Breast epithelium (tissue), 4 donors: ENCODE measurements around the gene CHKB. TPM values are rescaled to one million over a fixed set of nuclear protein-coding genes. Genes with fewer than 3 reads are reported as not detected.

Source experiments
- DNase-seq, 2 donors: peaks; one replicate each; pipeline ENCODE4 v3.0.0-alpha.2; 2019; ENCODE audit warnings: low spot score in 2 of 2
- H3K27ac ChIP-seq, 2 donors: fragments of 200-600 bp; sonication (generic) in 1 of 2; one replicate each; pipeline ENCODE4 v1.5.1; 2016 to 2019; ENCODE audit warnings: mild to moderate bottlenecking in 1 of 2
- H3K27me3 ChIP-seq, 2 donors: fragments of 200-600 bp; sonication (generic) in 1 of 2; one replicate each; pipeline versions ENCODE4 v1.5.1 to v1.6.0; 2017 to 2019; ENCODE audit warnings: control low read depth in 1 of 2, mild to moderate bottlenecking in 1 of 2
- H3K36me3 ChIP-seq: fragments of 200-600 bp; one replicate; pipeline ENCODE4 v1.5.1; 2019
- H3K4me1 ChIP-seq, 2 donors: fragments of 200-600 bp; sonication (generic); one replicate each; pipeline ENCODE4 v1.5.1; 2016 to 2019; ENCODE audit warnings: control low read depth in 1 of 2
- H3K4me3 ChIP-seq, 3 donors: fragments of 200-600 bp; sonication (generic); 1 replicate in 2 of 3; 2 replicates in 1 of 3; pipeline ENCODE4 v1.5.1; 2016 to 2019; ENCODE audit warnings: mild to moderate bottlenecking in 3 of 3, moderate library complexity in 2 of 3
- H3K9me3 ChIP-seq, 2 donors: fragments of 200-600 bp; sonication (generic) in 1 of 2; one replicate each; pipeline ENCODE4 v1.5.1; 2016 to 2019; ENCODE audit warnings: control low read depth in 1 of 2
- POLR2A ChIP-seq: fragments of 450-650 bp; IDR thresholded peaks from one replicate; pipeline ENCODE4 v1.6.1; 2016; ENCODE audit warnings: antibody characterized with exemption, mild to moderate bottlenecking, moderate library complexity
- POLR2AphosphoS5 ChIP-seq, 3 donors: sonication (generic); formaldehyde crosslinking; IDR thresholded peaks; one replicate each; pipeline ENCODE4 v1.6.1; 2017; ENCODE audit warnings: antibody characterized with exemption in 3 of 3
- intact Hi-C: fragments of 100-400 bp; cut with DNase I; formaldehyde crosslinking; loops from one replicate; pipeline ENCODE4 v1.15.1; 2023; ENCODE audit warnings: low total_unique reads
- total RNA-seq, 3 donors: library from RNA; depleted of rRNA; stranded (reverse); fragments of >200 nt; gene quantifications; one replicate each; pipeline ENCODE4 v1.1.0, GENCODE V29; 2016
- TF ChIP-seq, protein P1 (sequence below), 3 donors: fragments of 450-650 bp; IDR thresholded peaks; one replicate each; pipeline ENCODE4 v1.5.1; 2016 to 2017; ENCODE audit warnings: antibody characterized with exemption in 3 of 3, mild to moderate bottlenecking in 3 of 3, moderate library complexity in 3 of 3

Gene CHKB
- total RNA-seq, 3 donors from 2014 or later = 53.9 to 77.6 (median 71.4) TPM

DNA sequence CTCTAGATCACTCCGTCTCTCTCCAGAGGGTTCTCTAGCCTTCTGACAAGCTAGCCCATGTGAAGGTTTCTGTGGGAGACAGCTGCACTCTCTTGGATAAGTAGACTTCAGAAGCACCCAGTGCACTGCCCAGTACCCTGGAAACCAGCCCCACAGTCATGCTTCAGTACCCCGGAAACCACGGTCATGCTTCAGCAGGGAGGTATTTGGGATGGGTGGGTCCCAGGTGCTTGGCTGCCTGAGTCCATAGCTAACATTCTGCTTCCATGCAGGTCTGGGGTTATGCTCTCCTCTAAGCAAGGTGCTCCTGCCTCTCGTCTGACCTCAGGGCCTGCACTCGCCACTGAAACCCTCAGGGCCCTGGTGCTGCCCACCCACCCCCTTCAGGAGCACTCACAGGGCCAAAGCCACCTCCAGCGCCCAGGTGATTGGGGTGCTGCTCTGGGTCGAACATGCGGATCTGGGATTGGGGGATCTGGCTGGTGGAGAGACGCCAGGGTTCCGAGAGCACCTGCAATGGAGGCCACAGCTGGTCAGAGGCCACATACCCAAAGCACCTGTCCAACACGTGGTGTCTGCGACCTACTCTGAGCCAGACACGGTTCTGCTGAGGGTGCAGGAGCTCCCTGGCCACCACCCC is 12.6 kb downstream of the CHKB start:
- Histone ChIP-seq H3K36me3 (peaks cover 11% of the 10 kb centered on the region), H3K4me3 (no peak overlapping the region), H3K9me3 (no peaks in the 10 kb centered on the region), H3K27ac (peak overlapping the region in 1 of 2 donors; percentile 58), H3K4me1 (no peaks in the 10 kb centered on the region), H3K27me3 (no peaks in the 10 kb centered on the region)
- no peak for DNase-seq
- intact Hi-C loops = no loop called here
- TF ChIP-seq, protein P1, sequence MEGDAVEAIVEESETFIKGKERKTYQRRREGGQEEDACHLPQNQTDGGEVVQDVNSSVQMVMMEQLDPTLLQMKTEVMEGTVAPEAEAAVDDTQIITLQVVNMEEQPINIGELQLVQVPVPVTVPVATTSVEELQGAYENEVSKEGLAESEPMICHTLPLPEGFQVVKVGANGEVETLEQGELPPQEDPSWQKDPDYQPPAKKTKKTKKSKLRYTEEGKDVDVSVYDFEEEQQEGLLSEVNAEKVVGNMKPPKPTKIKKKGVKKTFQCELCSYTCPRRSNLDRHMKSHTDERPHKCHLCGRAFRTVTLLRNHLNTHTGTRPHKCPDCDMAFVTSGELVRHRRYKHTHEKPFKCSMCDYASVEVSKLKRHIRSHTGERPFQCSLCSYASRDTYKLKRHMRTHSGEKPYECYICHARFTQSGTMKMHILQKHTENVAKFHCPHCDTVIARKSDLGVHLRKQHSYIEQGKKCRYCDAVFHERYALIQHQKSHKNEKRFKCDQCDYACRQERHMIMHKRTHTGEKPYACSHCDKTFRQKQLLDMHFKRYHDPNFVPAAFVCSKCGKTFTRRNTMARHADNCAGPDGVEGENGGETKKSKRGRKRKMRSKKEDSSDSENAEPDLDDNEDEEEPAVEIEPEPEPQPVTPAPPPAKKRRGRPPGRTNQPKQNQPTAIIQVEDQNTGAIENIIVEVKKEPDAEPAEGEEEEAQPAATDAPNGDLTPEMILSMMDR (IDR thresholded peaks at IDR 0.05) = no peak
- TF ChIP-seq POLR2AphosphoS5 (IDR thresholded peaks at IDR 0.05) (no peak), POLR2A (no peak)

DNA sequence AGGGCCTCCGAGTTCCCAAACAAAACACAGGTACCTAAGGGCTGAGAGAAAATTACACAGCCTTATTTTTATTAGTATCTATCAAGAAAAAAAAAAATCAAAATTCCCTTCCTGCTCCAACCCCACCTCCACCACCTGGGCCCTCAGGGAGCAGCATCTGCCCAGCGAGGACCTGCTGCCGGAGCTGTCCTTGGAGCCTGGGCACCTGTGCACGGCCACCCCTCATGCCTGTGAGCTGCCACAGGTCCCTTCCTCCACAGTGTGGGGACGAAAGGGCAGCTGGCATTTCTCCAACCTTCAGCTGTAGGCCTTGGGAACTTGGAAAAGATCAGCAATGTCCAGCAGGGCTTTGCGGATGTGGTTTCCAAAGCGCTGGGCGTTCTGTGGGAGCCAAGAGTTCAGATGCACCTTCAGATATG is 13.6 kb downstream of the CHKB start:
- Histone ChIP-seq H3K36me3 (peaks cover 11% of the 10 kb centered on the region), H3K9me3 (no peaks in the 10 kb centered on the region), H3K4me3 (no peak overlapping the region), H3K27ac (peak overlapping the region; percentile 45 to 58), H3K4me1 (no peaks in the 10 kb centered on the region), H3K27me3 (no peaks in the 10 kb centered on the region)
- intact Hi-C loops = no loop called here
- TF ChIP-seq POLR2A (no peak), POLR2AphosphoS5 (IDR thresholded peaks at IDR 0.05) (no peak)
- TF ChIP-seq, protein P1 (IDR thresholded peaks at IDR 0.05) = no peak
- DNase-seq = no peak

- no peaks in the 10 kb centered on the region for H3K9me3 ChIP-seq
- no peaks in the 10 kb centered on the region for H3K4me1 ChIP-seq
- peaks cover 11% of the 10 kb centered on the region for H3K36me3 ChIP-seq
- intact Hi-C loops = no loop called here
- H3K27ac ChIP-seq = peak overlapping the region; percentile 17 to 59
- DNase-seq = no peak
- TF ChIP-seq POLR2AphosphoS5 (IDR thresholded peaks at IDR 0.05) (no peak), POLR2A (no peak)
- TF ChIP-seq, protein P1 (IDR thresholded peaks at IDR 0.05) = no peak
- H3K27me3 ChIP-seq = no peaks in the 10 kb centered on the region
- H3K4me3 ChIP-seq = no peak overlapping the region
Measured at GRCh38 chr22:50568626-50569025, 14.0 kb downstream of the CHKB start.

GRCh38 chr22:50567721-50568252 is 14.9 kb downstream of the CHKB start:
- Histone ChIP-seq H3K4me3 (no peak overlapping the region), H3K27ac (peak overlapping the region; percentile 17 to 59), H3K4me1 (no peaks in the 10 kb centered on the region), H3K9me3 (no peaks in the 10 kb centered on the region), H3K27me3 (no peaks in the 10 kb centered on the region), H3K36me3 (peaks cover 11% of the 10 kb centered on the region)
- DNase-seq = no peak
- intact Hi-C loops = no loop called here
- TF ChIP-seq, protein P1 (IDR thresholded peaks at IDR 0.05) = no peak
- no peak for TF ChIP-seq POLR2AphosphoS5 (IDR thresholded peaks at IDR 0.05)
- TF ChIP-seq POLR2A = no peak

- Histone ChIP-seq H3K9me3 (no peaks in the 10 kb centered on the region), H3K27ac (peak overlapping the region; percentile 86 to 89), H3K4me1 (no peaks in the 10 kb centered on the region), H3K36me3 (no peaks in the 10 kb centered on the region), H3K4me3 (no peak overlapping the region), H3K27me3 (no peaks in the 10 kb centered on the region)
- intact Hi-C loops = no loop called here
- DNase-seq = no peak
- TF ChIP-seq POLR2A (no peak), POLR2AphosphoS5 (IDR thresholded peaks at IDR 0.05) (no peak)
- TF ChIP-seq, protein P1 (IDR thresholded peaks at IDR 0.05) = no peak
Measured at GRCh38 chr22:50564289-50564688, 18.4 kb downstream of the CHKB start.
